Fibroblast of lung (primary cell): Measurements from ENCODE around the gene ZNF391. TPM values are rescaled to one million over a fixed set of nuclear protein-coding genes. Genes with fewer than 3 reads are reported as not detected.
A peak's percentile ranks its signal among the peaks of the same experiment; 100 is the strongest.
"Not testable (repeated sequence)": the region's sequence is repeated elsewhere in the genome, so short reads cannot be mapped to it uniquely, and the experiment has no call there.

Experiments used
- DNase-seq, 2 donors: peaks; one replicate each; pipeline versions ENCODE4 v3.0.0 to v3.0.0-alpha.2; 2010; ENCODE audit warnings: low read depth in 2 of 2
- H2AFZ ChIP-seq: 2 replicates; pipeline ENCODE4 v1.5.1; 2012; ENCODE audit warnings: low read length, control low read depth, inconsistent platforms
- H3K27ac ChIP-seq: 2 replicates; pipeline ENCODE4 v1.5.1; 2011; ENCODE audit warnings: low read length, control low read depth; ENCODE audit not compliant: insufficient read depth
- H3K27me3 ChIP-seq: 2 replicates; pipeline ENCODE4 v1.5.1; 2011; ENCODE audit warnings: mild to moderate bottlenecking, low read length; ENCODE audit not compliant: control insufficient read depth, insufficient read depth
- H3K36me3 ChIP-seq: 2 replicates; pipeline ENCODE4 v1.5.1; 2011; ENCODE audit warnings: low read length; ENCODE audit not compliant: control insufficient read depth, insufficient read depth
- H3K4me1 ChIP-seq: 2 replicates; pipeline ENCODE4 v1.5.1; 2011; ENCODE audit warnings: low read length; ENCODE audit not compliant: control insufficient read depth, insufficient read depth; ENCODE audit errors: extremely low read depth
- H3K4me2 ChIP-seq: 2 replicates; pipeline ENCODE4 v1.5.1; 2011; ENCODE audit warnings: low read length, control low read depth; ENCODE audit not compliant: insufficient read depth; ENCODE audit errors: extremely low read depth
- H3K4me3 ChIP-seq, 4 experiments: fragments of 200-600 bp in 1 of 4; sonication (generic) in 1 of 4; replicated peaks in 1 of 4; 2 replicates each; pipeline ENCODE4 v1.5.1; 2011 to 2016; ENCODE audit warnings: low read length in 4 of 4, low read depth in 3 of 4, mild to moderate bottlenecking in 3 of 4, control low read depth in 2 of 4, inconsistent platforms in 1 of 4, mixed read lengths in 1 of 4; ENCODE audit not compliant: insufficient read depth in 1 of 4; ENCODE audit errors: control extremely low read depth in 1 of 4
- H3K79me2 ChIP-seq: 2 replicates; pipeline ENCODE4 v1.5.1; 2012; ENCODE audit warnings: mild to moderate bottlenecking, low read length, inconsistent platforms; ENCODE audit not compliant: control insufficient read depth, insufficient read depth
- H3K9ac ChIP-seq: 2 replicates; pipeline ENCODE4 v1.5.1; 2011; ENCODE audit warnings: mild to moderate bottlenecking, low read length, control low read depth; ENCODE audit not compliant: insufficient read depth
- H3K9me3 ChIP-seq: 2 replicates; pipeline ENCODE4 v1.5.1; 2012; ENCODE audit warnings: low read depth, low read length; ENCODE audit not compliant: control insufficient read depth, insufficient read depth
- H4K20me1 ChIP-seq: 2 replicates; pipeline ENCODE4 v1.5.1; 2011; ENCODE audit warnings: low read length; ENCODE audit not compliant: control insufficient read depth, insufficient read depth; ENCODE audit errors: extremely low read depth
- EZH2 ChIP-seq: IDR thresholded peaks from 2 replicates; pipeline ENCODE4 v1.5.1; 2012; ENCODE audit warnings: low read length, control low read depth, mild to moderate bottlenecking; ENCODE audit errors: missing control alignments
- polyA plus RNA-seq, 2 donors: library from polyadenylated mRNA; depleted of rRNA in 1 of 2; stranded (reverse) in 1 of 2; unstranded in 1 of 2; fragments of >200 nt; gene quantifications; 2 replicates each; pipeline ENCODE4 v1.2.1, GENCODE V29; 2011 to 2012; ENCODE audit warnings: missing spikeins in 1 of 2
- total RNA-seq: library from RNA; depleted of rRNA; stranded (reverse); fragments of >200 nt; gene quantifications from 2 replicates; pipeline ENCODE4 v1.2.1, GENCODE V29; 2014
- TF ChIP-seq, protein P1 (sequence below), 2 donors: IDR thresholded peaks in 1 of 2; conservative IDR thresholded peaks in 1 of 2; 1 replicate in 1 of 2; 2 replicates in 1 of 2; pipeline ENCODE4 v1.5.1; 2011 to 2012; ENCODE audit warnings: low read length in 2 of 2, control low read depth in 1 of 2, inconsistent platforms in 1 of 2, low read depth in 1 of 2, mild to moderate bottlenecking in 1 of 2

The ZNF391 gene
- total and polyA plus RNA-seq, 2 donors (not counting 1 experiment from before 2014, with no cell fraction given), result 0.92 to 2.8 TPM

DNA sequence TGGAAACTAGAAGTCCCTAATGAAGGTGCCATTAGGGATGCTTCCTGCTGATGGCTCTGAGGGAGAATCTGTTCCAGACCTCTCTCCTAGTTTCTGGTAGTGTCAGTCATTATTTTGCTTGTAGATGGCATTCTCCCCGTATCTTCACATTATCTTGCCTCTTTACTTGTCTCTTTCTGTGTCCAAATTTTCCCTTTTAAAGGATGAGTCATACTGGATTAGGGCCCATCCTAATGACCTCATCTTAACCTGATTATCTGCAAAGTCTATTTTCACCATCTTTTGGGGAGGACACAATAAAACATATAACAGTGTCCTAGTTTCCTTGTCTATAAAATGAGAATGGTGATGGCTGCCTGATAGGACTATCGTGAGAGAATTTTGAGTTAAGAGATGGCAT is 27.3 kb downstream of the ZNF391 start:
- Histone ChIP-seq H2AFZ (no peak overlapping the region), H3K4me3 (no peak overlapping the region), H3K27me3 (no peaks in the 10 kb centered on the region), H4K20me1 (no peaks in the 10 kb centered on the region), H3K4me1 (no peaks in the 10 kb centered on the region), H3K79me2 (no peaks in the 10 kb centered on the region), H3K36me3 (no peaks in the 10 kb centered on the region), H3K27ac (no peak overlapping the region), H3K4me2 (no peak overlapping the region), H3K9ac (no peak overlapping the region), H3K9me3 (no peaks in the 10 kb centered on the region)
- DNase-seq, result no peak
- TF ChIP-seq EZH2, result no peak
- TF ChIP-seq, protein P1, sequence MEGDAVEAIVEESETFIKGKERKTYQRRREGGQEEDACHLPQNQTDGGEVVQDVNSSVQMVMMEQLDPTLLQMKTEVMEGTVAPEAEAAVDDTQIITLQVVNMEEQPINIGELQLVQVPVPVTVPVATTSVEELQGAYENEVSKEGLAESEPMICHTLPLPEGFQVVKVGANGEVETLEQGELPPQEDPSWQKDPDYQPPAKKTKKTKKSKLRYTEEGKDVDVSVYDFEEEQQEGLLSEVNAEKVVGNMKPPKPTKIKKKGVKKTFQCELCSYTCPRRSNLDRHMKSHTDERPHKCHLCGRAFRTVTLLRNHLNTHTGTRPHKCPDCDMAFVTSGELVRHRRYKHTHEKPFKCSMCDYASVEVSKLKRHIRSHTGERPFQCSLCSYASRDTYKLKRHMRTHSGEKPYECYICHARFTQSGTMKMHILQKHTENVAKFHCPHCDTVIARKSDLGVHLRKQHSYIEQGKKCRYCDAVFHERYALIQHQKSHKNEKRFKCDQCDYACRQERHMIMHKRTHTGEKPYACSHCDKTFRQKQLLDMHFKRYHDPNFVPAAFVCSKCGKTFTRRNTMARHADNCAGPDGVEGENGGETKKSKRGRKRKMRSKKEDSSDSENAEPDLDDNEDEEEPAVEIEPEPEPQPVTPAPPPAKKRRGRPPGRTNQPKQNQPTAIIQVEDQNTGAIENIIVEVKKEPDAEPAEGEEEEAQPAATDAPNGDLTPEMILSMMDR (conservative IDR thresholded peaks at IDR 0.05 in 1 of 2, IDR thresholded peaks at IDR 0.05 in 1 of 2; ENCODE audit: low read depth in 1 of 2, low read length in 2 of 2), result no peak

DNA sequence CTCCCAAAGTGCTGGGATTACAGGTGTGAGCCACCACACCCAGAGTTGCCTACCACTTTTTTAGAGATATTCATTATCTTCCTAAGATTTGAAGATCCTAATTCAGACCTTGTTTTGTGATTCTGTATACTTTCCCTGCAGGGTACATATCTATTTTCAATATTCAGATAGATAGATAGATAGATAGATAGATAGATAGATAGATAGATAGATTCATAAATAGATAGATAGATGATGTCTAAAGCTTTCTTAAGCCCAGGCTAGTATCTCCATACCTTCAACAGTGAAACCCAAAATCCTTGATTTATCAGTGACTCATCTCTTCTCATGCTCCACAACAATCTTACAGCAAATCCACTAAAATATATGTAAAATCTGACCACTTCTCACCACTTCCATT is 30.8 kb downstream of the ZNF391 start:
- Histone ChIP-seq H2AFZ (no peak overlapping the region), H3K79me2 (no peaks in the 10 kb centered on the region), H3K4me2 (no peak overlapping the region), H3K4me3 (no peak overlapping the region), H4K20me1 (no peaks in the 10 kb centered on the region), H3K27ac (no peak overlapping the region), H3K9ac (no peak overlapping the region), H3K4me1 (no peaks in the 10 kb centered on the region), H3K27me3 (no peaks in the 10 kb centered on the region), H3K9me3 (no peaks in the 10 kb centered on the region), H3K36me3 (no peaks in the 10 kb centered on the region)
- TF ChIP-seq, protein P1 (conservative IDR thresholded peaks at IDR 0.05 in 1 of 2, IDR thresholded peaks at IDR 0.05 in 1 of 2; ENCODE audit: low read depth in 1 of 2, low read length in 2 of 2), result no peak
- TF ChIP-seq EZH2, result no peak
- no peak for DNase-seq

GRCh38 chr6:27422651-27423332 is 34.2 kb downstream of the ZNF391 start:
- peak overlapping the region in 1 of 4 experiments; percentile 48 for H3K4me3 ChIP-seq
- no peak overlapping the region for H2AFZ ChIP-seq

GRCh38 chr6:27424851-27425250 is 36.3 kb downstream of the ZNF391 start:
- H3K36me3 ChIP-seq, H3K27ac ChIP-seq, DNase-seq, H3K9ac ChIP-seq, H3K27me3 ChIP-seq, H4K20me1 ChIP-seq, H3K4me1 ChIP-seq, H2AFZ ChIP-seq, H3K4me3 ChIP-seq, H3K79me2 ChIP-seq, H3K9me3 ChIP-seq, H3K4me2 ChIP-seq: not testable (repeated sequence)

More at GRCh38 chr6:27422651-27423332, 34.2 kb downstream of the ZNF391 start:
- H3K9me3 ChIP-seq, result no peaks in the 10 kb centered on the region
- H3K4me2 ChIP-seq, result no peak overlapping the region
- H3K79me2 ChIP-seq, result no peaks in the 10 kb centered on the region
- no peaks in the 10 kb centered on the region for H3K27me3 ChIP-seq
- DNase-seq, result peak in 1 of 2 donors; percentile 57
- H3K9ac ChIP-seq, result no peak overlapping the region
- H4K20me1 ChIP-seq, result no peaks in the 10 kb centered on the region
- TF ChIP-seq EZH2, result no peak
- TF ChIP-seq, protein P1 (conservative IDR thresholded peaks at IDR 0.05 in 1 of 2, IDR thresholded peaks at IDR 0.05 in 1 of 2; ENCODE audit: low read depth in 1 of 2, low read length in 2 of 2), result no peak
- no peak overlapping the region for H3K27ac ChIP-seq
- no peaks in the 10 kb centered on the region for H3K36me3 ChIP-seq
- no peaks in the 10 kb centered on the region for H3K4me1 ChIP-seq
